ENCODE results near the gene C22orf15. TPM values are rescaled to one million over a fixed set of nuclear protein-coding genes. Genes with fewer than 3 reads are reported as not detected.

C22orf15 gene
- total and polyA plus RNA-seq, 2 of the 8 experiments (the other 6 are each of a cell fraction or from before 2014, with no cell fraction given) = 4.2 to 4.9 TPM

DNA sequence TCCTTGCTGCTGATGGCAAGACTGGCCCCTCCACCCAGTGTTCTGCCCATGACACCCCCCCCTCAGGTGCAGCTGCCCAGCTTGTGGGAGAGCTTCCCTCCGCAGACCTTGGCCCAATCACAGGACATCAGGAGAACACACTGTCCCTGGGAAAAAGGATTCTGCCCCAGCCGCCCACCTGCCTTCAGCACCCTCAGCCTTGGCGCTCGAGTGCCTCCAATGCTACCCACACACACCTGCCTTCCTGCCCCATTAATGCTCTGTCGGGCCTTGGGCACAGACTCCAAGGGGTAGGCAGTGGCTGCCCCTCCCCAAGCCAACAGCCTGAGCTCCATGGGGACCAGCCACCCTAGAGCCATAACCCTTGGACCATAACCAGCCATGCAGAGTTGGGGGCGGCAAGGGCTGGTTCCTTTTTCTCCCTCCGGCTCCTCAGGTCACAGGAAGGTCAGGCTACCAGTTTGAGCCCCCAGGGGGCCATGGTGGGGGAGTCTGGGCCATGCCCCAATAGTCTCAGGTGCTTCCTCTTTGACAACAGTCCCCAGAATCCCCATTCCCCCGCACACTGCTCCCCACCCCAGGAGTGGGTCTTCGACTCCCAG lies 10.6 kb upstream of the C22orf15 start:
- Histone ChIP-seq H3K4me1 (replicated peaks in 1 of 4; ENCODE audit: control insufficient read depth in 3 of 4, insufficient read depth in 4 of 4, low read length in 3 of 4) (peaks cover 0 to 6% (median 2%) of the 10 kb centered on the region in 4 experiments; a peak in 4 of 7 replicates), H4K20me1 (replicated peaks in 1 of 2; ENCODE audit: control insufficient read depth in 1 of 2, insufficient read depth in 2 of 2, low read length in 2 of 2) (no peaks in the 10 kb centered on the region), H3K18ac (ENCODE audit: extremely low read depth, low read length) (no peak overlapping the region), H2BK120ac (replicated peaks; ENCODE audit: low read depth, low read length) (no peak overlapping the region), H4K91ac (replicated peaks; ENCODE audit: insufficient read length, low read length) (peak overlapping the region; percentile 46), H3K79me1 (ENCODE audit: low read depth, low read length) (no peaks in the 10 kb centered on the region), H3K27me3 (replicated peaks in 1 of 4; ENCODE audit: control insufficient read depth in 3 of 4, extremely low read depth in 1 of 4, insufficient read depth in 3 of 4, low read length in 3 of 4) (no peaks in the 10 kb centered on the region), H2BK12ac (ENCODE audit: low read depth, low read length) (peak overlapping the region; percentile 68; the same call in 1 of the 2 replicates), H3K4me2 (ENCODE audit: insufficient read depth in 1 of 2, low read depth in 2 of 2, low read length in 2 of 2) (peak overlapping the region; percentile 74; a peak in 3 of 4 replicates), H4K5ac (ENCODE audit: insufficient read length, low read depth, low read length) (no peak overlapping the region), H3K79me2 (ENCODE audit: control insufficient read depth in 1 of 2, insufficient read depth in 2 of 2, low read length in 2 of 2) (no peaks in the 10 kb centered on the region), H2AK5ac (ENCODE audit: low read depth, low read length) (no peak overlapping the region), H3K9ac (replicated peaks in 1 of 4; ENCODE audit: extremely low read depth in 1 of 4, low read depth in 3 of 4, low read length in 3 of 4) (no peak overlapping the region), H3K36me3 (ENCODE audit: control insufficient read depth in 2 of 4, insufficient read depth in 4 of 4, low read length in 3 of 4) (no peaks in the 10 kb centered on the region), H3K4ac (replicated peaks; ENCODE audit: insufficient read length, low read depth, low read length) (peak overlapping the region; percentile 97), H2AFZ (ENCODE audit: low read length) (no peak overlapping the region), H3K9me3 (ENCODE audit: insufficient read depth in 2 of 2, low read depth in 1 of 2, low read length in 1 of 2) (no peaks in the 10 kb centered on the region), H3K23me2 (ENCODE audit: low read depth, low read length) (peaks cover 13% of the 10 kb centered on the region; the same call in 1 of the 2 replicates), H3K23ac (ENCODE audit: insufficient read length) (no peak overlapping the region), H2BK5ac (ENCODE audit: low read depth, low read length) (no peak overlapping the region), H2BK20ac (ENCODE audit: low read length) (no peak overlapping the region), H3K4me3 (ENCODE audit: extremely low read depth in 1 of 4, insufficient read depth in 2 of 4, low read depth in 3 of 4, low read length in 4 of 4) (peak overlapping the region in 2 of 4 experiments; percentile 56 to 75; a peak in 3 of 8 replicates), H3K14ac (ENCODE audit: insufficient read length) (no peak overlapping the region), H4K8ac (ENCODE audit: extremely low read depth, insufficient read depth, low read length) (no peak overlapping the region), H2BK15ac (ENCODE audit: low read length) (no peak overlapping the region), H3K56ac (replicated peaks; ENCODE audit: insufficient read length, low read depth, low read length) (no peak overlapping the region), H3K27ac (ENCODE audit: low read depth, low read length) (no peak overlapping the region)
- POLR2A ChIA-PET (ENCODE audit: partially characterized antibody) = interaction anchor here (1.2 to 2.3 kb wide), 3 partner anchors 11 to 105 kb away, joined by 3 to 8 read pairs (median 3); partner anchors contain the start of genes CHCHD10 and SLC2A11
- CTCF ChIA-PET (ENCODE audit: partially characterized antibody) = interaction anchor here (1.3 to 2.2 kb wide), 2 partner anchors 15 to 17 kb away, joined by 5 to 6 read pairs; partner anchors contain the start of gene CHCHD10
- DNase-seq (ENCODE audit: low read depth in 1 of 2, low spot score in 2 of 2) (no peak), FAIRE-seq (no peak)
- 91% methylated on average over 9 of the region's 9 CpGs; no CpG with 5 or more reads in 1 of the 2 experiments for WGBS, 2 experiments (ENCODE audit: extremely low coverage in 1 of 2, insufficient coverage in 1 of 2, insufficient read length in 1 of 2, insufficient replicate concordance in 2 of 2, low coverage in 1 of 2, low lambda C conversion rate in 2 of 2, missing lambda C conversion rate in 1 of 2)
- TF ChIP-seq KDM4A (IDR thresholded peaks at IDR 0.05; ENCODE audit: low read depth, low read length, severe bottlenecking) (no peak), RXRA (IDR thresholded peaks at IDR 0.05; ENCODE audit: insufficient read depth, low read depth, low read length) (no peak), RNF2 (IDR thresholded peaks at IDR 0.05; ENCODE audit: borderline replicate concordance, low read depth, low read length, missing control alignments, poor library complexity, severe bottlenecking) (no peak), TCF12 (IDR thresholded peaks at IDR 0.05; ENCODE audit: low read depth, low read length) (no peak), TAF7 (optimal IDR thresholded peaks at IDR 0.05; ENCODE audit: borderline replicate concordance, low read depth, low read length) (no peak), GABPA (IDR thresholded peaks at IDR 0.05; ENCODE audit: borderline replicate concordance, insufficient read depth, low read length) (no peak), CEBPB (IDR thresholded peaks at IDR 0.05; ENCODE audit: low read depth, low read length) (no peak), HDAC6 (IDR thresholded peaks at IDR 0.05; ENCODE audit: low read depth, low read length) (no peak), POU5F1 (IDR thresholded peaks at IDR 0.05; ENCODE audit: low read depth, low read length) (no peak), POLR2A (IDR thresholded peaks at IDR 0.05; ENCODE audit: control extremely low read depth in 1 of 2, low read depth in 2 of 2, low read length in 2 of 2) (no peak)
- TF ChIP-seq, protein P1, sequence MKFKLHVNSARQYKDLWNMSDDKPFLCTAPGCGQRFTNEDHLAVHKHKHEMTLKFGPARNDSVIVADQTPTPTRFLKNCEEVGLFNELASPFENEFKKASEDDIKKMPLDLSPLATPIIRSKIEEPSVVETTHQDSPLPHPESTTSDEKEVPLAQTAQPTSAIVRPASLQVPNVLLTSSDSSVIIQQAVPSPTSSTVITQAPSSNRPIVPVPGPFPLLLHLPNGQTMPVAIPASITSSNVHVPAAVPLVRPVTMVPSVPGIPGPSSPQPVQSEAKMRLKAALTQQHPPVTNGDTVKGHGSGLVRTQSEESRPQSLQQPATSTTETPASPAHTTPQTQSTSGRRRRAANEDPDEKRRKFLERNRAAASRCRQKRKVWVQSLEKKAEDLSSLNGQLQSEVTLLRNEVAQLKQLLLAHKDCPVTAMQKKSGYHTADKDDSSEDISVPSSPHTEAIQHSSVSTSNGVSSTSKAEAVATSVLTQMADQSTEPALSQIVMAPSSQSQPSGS (IDR thresholded peaks at IDR 0.05; ENCODE audit: low read length) = no peak

All from H1 (cell line).